ENCODE data around the gene GXYLT1.
"Not testable (repeated sequence)": the region's sequence is repeated elsewhere in the genome, so short reads cannot be mapped to it uniquely, and the experiment has no call there.

Gene GXYLT1

GRCh38 chr12:42076976-42077375 lies 67.7 kb downstream of the GXYLT1 start:
- Histone ChIP-seq H3K27me3 (no peaks in the 10 kb centered on the region), H3K9ac (no peak overlapping the region), H3K4me1 (no peaks in the 10 kb centered on the region), H3K4me2 (no peak overlapping the region), H3K9me3 (no peaks in the 10 kb centered on the region), H3K27ac (no peak overlapping the region), H3K4me3 (no peak overlapping the region), H4K20me1 (no peaks in the 10 kb centered on the region), H3K36me3 (peaks cover 11% of the 10 kb centered on the region; the same call in 1 of the 2 replicates)
- no peak for TF ChIP-seq Cebpa-rat (IDR thresholded peaks at IDR 0.05)

GRCh38 chr12:42070036-42070435 lies 74.6 kb downstream of the GXYLT1 start:
- H3K4me3 ChIP-seq = no peak overlapping the region
- H3K9me3 ChIP-seq = no peaks in the 10 kb centered on the region
- TF ChIP-seq Cebpa-rat (IDR thresholded peaks at IDR 0.05) = no peak
- no peaks in the 10 kb centered on the region for H4K20me1 ChIP-seq
- H3K27me3 ChIP-seq = no peaks in the 10 kb centered on the region
- no peaks in the 10 kb centered on the region for H3K4me1 ChIP-seq
- no peak overlapping the region for H3K4me2 ChIP-seq
- no peaks in the 10 kb centered on the region for H3K36me3 ChIP-seq
- no peak overlapping the region for H3K9ac ChIP-seq
- no peak overlapping the region for H3K27ac ChIP-seq

- H3K27me3 ChIP-seq = no peaks in the 10 kb centered on the region
- no peak overlapping the region for H3K27ac ChIP-seq
- H4K20me1 ChIP-seq = no peaks in the 10 kb centered on the region
- TF ChIP-seq Cebpa-rat (IDR thresholded peaks at IDR 0.05) = no peak
- H3K9ac ChIP-seq = no peak overlapping the region
- no peaks in the 10 kb centered on the region for H3K4me1 ChIP-seq
- no peaks in the 10 kb centered on the region for H3K36me3 ChIP-seq
- no peak overlapping the region for H3K4me2 ChIP-seq
- H3K9me3 ChIP-seq = peaks cover 8% of the 10 kb centered on the region
- H3K4me3 ChIP-seq = no peak overlapping the region
Measured at GRCh38 chr12:42059127-42059526, 85.5 kb downstream of the GXYLT1 start.

- Histone ChIP-seq H3K4me1 (no peaks in the 10 kb centered on the region), H3K9me3 (no peaks in the 10 kb centered on the region), H3K27me3 (no peaks in the 10 kb centered on the region), H3K4me3 (no peak overlapping the region), H3K4me2 (no peak overlapping the region), H4K20me1 (no peaks in the 10 kb centered on the region), H3K27ac (no peak overlapping the region), H3K9ac (no peak overlapping the region), H3K36me3 (no peaks in the 10 kb centered on the region)
- no peak for TF ChIP-seq Cebpa-rat (IDR thresholded peaks at IDR 0.05)
Measured at GRCh38 chr12:42056130-42056529, 88.5 kb downstream of the GXYLT1 start.

- Histone ChIP-seq H3K4me1 (no peaks in the 10 kb centered on the region), H3K27ac (no peak overlapping the region), H3K4me3 (no peak overlapping the region), H3K4me2 (no peak overlapping the region), H3K9me3 (no peaks in the 10 kb centered on the region), H3K36me3 (no peaks in the 10 kb centered on the region), H3K9ac (no peak overlapping the region), H4K20me1 (no peaks in the 10 kb centered on the region), H3K27me3 (no peaks in the 10 kb centered on the region)
- no peak for TF ChIP-seq Cebpa-rat (IDR thresholded peaks at IDR 0.05)
Measured at GRCh38 chr12:42053456-42053855, 91.2 kb downstream of the GXYLT1 start.

- H3K4me3 ChIP-seq, H3K9ac ChIP-seq, H3K9me3 ChIP-seq, H3K4me2 ChIP-seq, H3K4me1 ChIP-seq, H3K27ac ChIP-seq, H3K36me3 ChIP-seq, H4K20me1 ChIP-seq, H3K27me3 ChIP-seq: not testable (repeated sequence)
Measured at GRCh38 chr12:42048980-42049379, 95.7 kb downstream of the GXYLT1 start.

GRCh38 chr12:42039577-42039976 lies 105.1 kb downstream of the GXYLT1 start:
- no peak overlapping the region for H3K4me2 ChIP-seq
- TF ChIP-seq Cebpa-rat (IDR thresholded peaks at IDR 0.05) = no peak

GRCh38 chr12:42039176-42039575 lies 105.5 kb downstream of the GXYLT1 start:
- no peak for TF ChIP-seq Cebpa-rat (IDR thresholded peaks at IDR 0.05)
- Histone ChIP-seq H3K27ac (no peak overlapping the region), H3K27me3 (no peaks in the 10 kb centered on the region), H3K4me3 (no peak overlapping the region), H3K36me3 (no peaks in the 10 kb centered on the region), H4K20me1 (no peaks in the 10 kb centered on the region), H3K4me1 (no peaks in the 10 kb centered on the region), H3K4me2 (no peak overlapping the region), H3K9ac (no peak overlapping the region), H3K9me3 (no peaks in the 10 kb centered on the region)

More at GRCh38 chr12:42039577-42039976, 105.1 kb downstream of the GXYLT1 start:
- H3K36me3 ChIP-seq = no peaks in the 10 kb centered on the region
- H3K4me1 ChIP-seq = no peaks in the 10 kb centered on the region
- H4K20me1 ChIP-seq = no peaks in the 10 kb centered on the region
- H3K27ac ChIP-seq = no peak overlapping the region
- H3K27me3 ChIP-seq = no peaks in the 10 kb centered on the region
- H3K4me3 ChIP-seq = no peak overlapping the region
- no peaks in the 10 kb centered on the region for H3K9me3 ChIP-seq
- no peak overlapping the region for H3K9ac ChIP-seq

GRCh38 chr12:42031847-42032564 lies 112.7 kb downstream of the GXYLT1 start:
- Histone ChIP-seq H3K9ac (no peak overlapping the region), H3K4me3 (no peak overlapping the region), H3K27me3 (no peaks in the 10 kb centered on the region), H3K9me3 (no peaks in the 10 kb centered on the region), H3K4me2 (no peak overlapping the region), H3K4me1 (peaks cover 15% of the 10 kb centered on the region; the same call in 1 of the 2 replicates), H3K36me3 (no peaks in the 10 kb centered on the region), H3K27ac (no peak overlapping the region), H4K20me1 (no peaks in the 10 kb centered on the region)
- TF ChIP-seq Cebpa-rat (IDR thresholded peaks at IDR 0.05) = no peak

Measured in BLaER1 (cell line).